OCI-M2 (cell line): ENCODE data around the gene ZC3H12D.

Experiments
- DNase-seq: peaks from one replicate; lab custom pipeline; 2025; ENCODE audit not compliant: unreplicated experiment; lab: John Stamatoyannopoulos, UW

The ZC3H12D gene

DNA sequence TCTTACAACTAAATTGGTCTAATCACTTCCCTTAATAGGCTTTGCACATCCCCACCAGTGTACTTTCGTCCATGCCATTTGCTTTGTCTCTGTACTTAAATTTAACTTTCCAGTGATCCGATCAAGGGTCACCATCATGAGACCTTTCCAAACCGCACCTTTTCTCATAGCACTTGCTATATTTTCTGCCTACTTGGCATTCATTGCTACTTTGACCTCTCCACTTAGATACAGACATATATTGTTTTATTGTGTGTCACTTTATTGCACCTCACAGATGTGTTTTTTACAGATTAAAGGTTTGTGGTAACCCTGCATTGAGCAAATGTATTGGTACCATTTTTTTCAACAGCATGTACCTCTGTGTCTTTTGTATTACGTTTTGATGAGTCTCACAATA is 70.0 kb downstream of the ZC3H12D start:
- no peak for DNase-seq

DNA sequence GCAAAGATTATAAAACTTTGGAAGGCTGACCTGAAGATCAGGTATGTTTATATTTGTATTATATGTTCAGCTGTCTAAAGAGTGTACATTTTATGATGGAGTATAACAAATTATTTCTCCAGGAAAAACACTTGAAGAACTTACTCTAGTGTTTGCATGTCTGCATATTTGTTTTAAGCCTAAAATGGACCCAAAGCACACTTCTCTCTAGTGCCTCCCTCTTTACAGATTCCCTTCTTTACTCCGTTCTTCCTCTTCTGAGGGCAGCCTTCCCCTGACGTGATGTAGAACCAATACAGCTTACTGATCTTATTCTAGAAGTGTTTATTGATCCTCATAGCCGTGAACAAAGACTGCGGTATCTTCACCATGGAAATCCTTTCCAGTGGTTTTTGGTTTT is 70.8 kb downstream of the ZC3H12D start:
- DNase-seq: no peak

DNA sequence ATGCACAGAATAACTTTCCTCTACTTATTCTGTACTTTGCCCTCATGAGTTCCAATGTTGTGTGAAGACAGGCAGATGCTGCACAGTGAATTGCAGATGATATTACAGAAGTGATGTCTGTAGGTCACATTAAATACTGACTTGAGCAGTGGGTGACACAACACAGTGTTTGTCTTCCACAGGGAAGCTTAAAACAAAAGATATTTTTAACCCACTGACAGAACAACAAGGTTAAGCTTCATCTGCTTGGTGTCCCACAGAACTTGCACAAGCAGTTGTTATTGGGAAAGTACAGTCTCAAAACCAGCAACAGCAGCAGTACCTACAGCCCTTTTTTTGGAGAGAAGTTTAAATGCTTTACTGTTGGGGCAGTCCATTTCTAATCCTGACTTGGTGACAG is 74.3 kb downstream of the ZC3H12D start:
- no peak for DNase-seq

GRCh38 chr6:149409617-149410016 is 75.2 kb downstream of the ZC3H12D start:
- no peak for DNase-seq

DNA sequence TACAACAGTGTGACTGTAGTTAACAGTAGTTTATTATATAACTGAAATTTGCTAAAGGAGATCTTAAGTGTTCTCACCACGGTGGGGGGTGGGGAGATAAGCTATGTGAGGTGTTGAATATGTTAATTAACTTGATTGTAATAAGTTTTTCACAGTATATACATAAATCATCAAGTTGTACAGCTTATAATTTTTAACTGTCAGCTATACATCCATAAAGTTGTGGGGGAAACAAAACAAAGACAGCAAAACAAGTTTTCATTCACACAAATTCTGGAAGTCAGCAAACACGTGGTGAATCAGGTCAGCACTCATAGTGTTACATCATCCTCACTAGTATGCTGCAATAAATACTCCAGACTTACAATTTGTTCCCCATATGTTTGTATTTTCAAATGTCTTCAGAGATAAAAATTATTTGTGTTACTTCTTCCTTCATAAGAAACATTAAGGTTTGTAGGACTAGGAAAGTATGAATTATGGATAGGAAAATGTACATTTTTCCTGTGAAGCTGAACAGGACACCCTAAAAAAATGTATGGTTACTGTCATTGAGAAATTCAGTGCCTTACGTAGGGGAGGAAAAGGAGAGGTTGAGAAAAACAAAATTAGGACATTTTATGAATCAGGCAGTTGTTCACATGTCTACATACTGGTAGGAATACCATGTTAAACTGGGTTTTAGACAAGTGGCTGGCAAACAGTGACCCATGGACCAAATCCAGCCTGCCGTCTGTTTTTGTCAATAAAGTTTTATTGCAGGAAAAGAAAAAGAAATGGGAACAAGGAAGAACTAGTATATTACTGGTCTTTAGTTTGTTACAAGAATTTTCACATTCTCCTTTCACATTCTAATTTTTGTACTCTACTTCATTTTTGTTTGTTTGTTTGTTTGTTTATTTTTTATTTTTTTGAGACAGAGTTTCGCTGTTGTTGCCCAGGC is 78.7 kb downstream of the ZC3H12D start:
- DNase-seq: no peak

- no peak for DNase-seq
These were observed 81.3 kb downstream of the ZC3H12D start for GRCh38 chr6:149403534-149403933.

DNA sequence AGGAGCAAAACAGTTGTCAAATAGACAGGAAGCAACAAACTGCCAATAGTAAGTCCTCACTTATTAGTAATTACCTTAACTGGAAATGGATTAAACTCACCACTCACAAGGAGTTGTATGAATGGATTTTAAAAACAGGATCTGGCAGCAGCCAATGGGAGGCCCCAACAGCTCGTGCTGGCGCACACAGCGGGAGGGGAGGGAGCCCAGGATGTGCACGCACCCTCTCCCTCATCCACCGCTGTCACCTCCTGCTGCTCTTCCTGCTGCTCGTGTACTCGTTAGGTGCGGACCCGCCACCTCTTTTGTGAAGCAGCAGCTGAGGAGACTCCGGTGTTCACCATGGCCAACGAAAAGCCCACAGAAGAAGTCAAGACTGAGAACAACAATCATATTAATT is 84.8 kb downstream of the ZC3H12D start, which contains the start of gene SUMO4:
Gene SUMO4 (plus strand): TSS at position 213 of the 400 bp plus-strand sequence. CDS start 130 bp downstream, at position 343.
- DNase-seq: no peak

DNA sequence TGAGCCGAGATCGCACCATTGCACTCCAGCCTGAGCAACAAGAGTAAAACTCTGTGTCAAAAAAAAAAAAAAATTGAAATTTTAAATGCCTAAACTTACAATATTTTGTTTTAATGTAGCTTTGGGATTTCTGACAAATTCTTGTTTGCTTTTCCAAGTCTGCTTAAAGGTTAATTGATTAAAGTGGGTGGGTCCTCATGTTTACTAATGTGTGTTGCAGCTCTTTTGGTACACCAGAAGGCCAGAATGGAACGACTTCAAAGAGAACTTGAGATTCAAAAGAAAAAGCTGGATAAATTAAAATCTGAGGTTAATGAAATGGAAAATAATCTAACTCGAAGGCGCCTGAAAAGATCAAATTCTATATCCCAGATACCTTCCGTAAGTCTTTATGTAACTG is 87.4 kb downstream of the ZC3H12D start:
- DNase-seq: no peak
